K562 (cell line): ENCODE results near the gene GALNT12. TPM values are rescaled to one million over a fixed set of nuclear protein-coding genes. Genes with fewer than 3 reads are reported as not detected.

Source experiments
- ATF6 ChIP-seq: sonication (generic); formaldehyde crosslinking; IDR thresholded peaks from 2 replicates; pipeline ENCODE4 v1.4.0; 2020; ENCODE audit warnings: mild to moderate bottlenecking, missing genetic modification reagents
- CREBBP ChIP-seq: IDR thresholded peaks from one replicate; pipeline ENCODE4 v1.6.1; 2012; ENCODE audit warnings: low read depth, mild to moderate bottlenecking, control low read depth, inconsistent platforms, low read length
- DLX4 ChIP-seq: fragments of 250-450 bp; sonication (Bioruptor Pico); IDR thresholded peaks from 2 replicates; pipeline ENCODE4 v1.6.1; 2021; ENCODE audit warnings: mild to moderate bottlenecking
- E2F6 ChIP-seq, 2 experiments: IDR thresholded peaks; 2 replicates each; pipeline ENCODE4 v1.6.1; 2011; ENCODE audit warnings: borderline replicate concordance in 1 of 2, control low read depth in 1 of 2, low read depth in 1 of 2, low read length in 1 of 2, mild to moderate bottlenecking in 1 of 2, mixed read lengths in 1 of 2, moderate library complexity in 1 of 2; ENCODE audit not compliant: insufficient read depth in 1 of 2, insufficient read length in 1 of 2, poor library complexity in 1 of 2, severe bottlenecking in 1 of 2; ENCODE audit errors: extremely low read depth in 1 of 2
- ELF1 ChIP-seq: fragments of 200-800 bp; sonication (Bioruptor generic); IDR thresholded peaks from 2 replicates; pipeline ENCODE4 v1.6.1; 2016; ENCODE audit warnings: missing genetic modification characterization, missing compliant biosample characterization
- FOXJ2 ChIP-seq: fragments of 200-800 bp; sonication (Bioruptor generic); IDR thresholded peaks from 2 replicates; pipeline ENCODE4 v1.6.1; 2016; ENCODE audit warnings: missing genetic modification characterization, missing compliant biosample characterization
- FOXK1 ChIP-seq: sonication (generic); formaldehyde crosslinking; IDR thresholded peaks from 2 replicates; pipeline ENCODE4 v1.8.0; 2022; ENCODE audit warnings: missing genetic modification reagents, mild to moderate bottlenecking, borderline replicate concordance
- GATAD2A ChIP-seq: fragments of 450-650 bp; IDR thresholded peaks from 2 replicates; pipeline ENCODE4 v1.6.1; 2017
- MAZ ChIP-seq, 2 experiments: fragments of 450-650 bp in 1 of 2; sonication (generic) in 1 of 2; formaldehyde crosslinking; IDR thresholded peaks in 1 of 2; conservative IDR thresholded peaks in 1 of 2; 2 replicates each; pipeline versions ENCODE4 v1.4.0 to v1.5.0; 2020; ENCODE audit warnings: mild to moderate bottlenecking in 1 of 2, missing genetic modification reagents in 1 of 2
- MEIS2 ChIP-seq: fragments of 450-650 bp; IDR thresholded peaks from 2 replicates; pipeline ENCODE4 v1.6.1; 2014; ENCODE audit warnings: mild to moderate bottlenecking; ENCODE audit not compliant: partially characterized antibody
- PHF8 ChIP-seq: fragments of 200-600 bp; sonication (generic); IDR thresholded peaks from 2 replicates; pipeline ENCODE4 v1.6.1; 2012; ENCODE audit warnings: mixed run types, mild to moderate bottlenecking, inconsistent platforms, low read length, moderate library complexity, borderline replicate concordance
- PRDM10 ChIP-seq: fragments of 450-650 bp; IDR thresholded peaks from 2 replicates; pipeline ENCODE4 v1.6.1; 2018; ENCODE audit not compliant: partially characterized antibody
- SRSF7 ChIP-seq: fragments of 200-400 bp; formaldehyde crosslinking; optimal IDR thresholded peaks from 2 replicates; pipeline ENCODE3; 2017; ENCODE audit warnings: mild to moderate bottlenecking, low read depth, low read length
- ZNF212 ChIP-seq: fragments of 450-650 bp; formaldehyde crosslinking; IDR thresholded peaks from 2 replicates; pipeline ENCODE4 v1.4.0; 2020; ENCODE audit warnings: mild to moderate bottlenecking
- ZNF507 ChIP-seq: conservative IDR thresholded peaks from 2 replicates; pipeline ENCODE4 v1.6.1; 2017; ENCODE audit warnings: missing genetic modification characterization, missing compliant biosample characterization
- ZNF79 ChIP-seq: fragments of 250-450 bp; sonication (Bioruptor Pico); IDR thresholded peaks from 2 replicates; pipeline ENCODE4 v1.4.0; 2020; ENCODE audit warnings: low read depth, mild to moderate bottlenecking, moderate library complexity
- polyA plus RNA-seq, 8 experiments: library from polyadenylated mRNA; depleted of rRNA in 4 of 8; stranded (reverse) in 5 of 8; unstranded in 3 of 8; fragments of >200 nt; fragmentation: Nextera tagmentation in 2 of 8; fragmentation: Illumina TruSeq in 1 of 8; extraction: Ambion mirVana in 2 of 8; extraction: Trizol in 1 of 8; gene quantifications; 2 replicates each; pipeline versions ENCODE4 v1.2.1 to v1.2.3, GENCODE V29; 2011 to 2014; ENCODE audit warnings: inconsistent platforms in 1 of 8, missing spikeins in 1 of 8
- total RNA-seq, 7 experiments: library from RNA; depleted of rRNA in 6 of 7; stranded (reverse); fragments of >200 nt in 6 of 7; fragmentation: Illumina TruSeq in 2 of 7; extraction: Trizol in 2 of 7; gene quantifications; 2 replicates each; pipeline versions ENCODE4 v1.2.1 to v1.2.3, GENCODE V29; 2011 to 2021; ENCODE audit warnings: low replicate concordance in 1 of 7
- TF ChIP-seq, protein P1 (sequence below): fragments of 450-650 bp; IDR thresholded peaks from 2 replicates; pipeline ENCODE4 v1.6.1; 2016; ENCODE audit warnings: mild to moderate bottlenecking

GALNT12 gene
- total and polyA plus RNA-seq, 9 of the 15 experiments (the other 6 are each of a cell fraction or from before 2014, with no cell fraction given), result 29.7 to 82.9 (median 44.2) TPM

DNA sequence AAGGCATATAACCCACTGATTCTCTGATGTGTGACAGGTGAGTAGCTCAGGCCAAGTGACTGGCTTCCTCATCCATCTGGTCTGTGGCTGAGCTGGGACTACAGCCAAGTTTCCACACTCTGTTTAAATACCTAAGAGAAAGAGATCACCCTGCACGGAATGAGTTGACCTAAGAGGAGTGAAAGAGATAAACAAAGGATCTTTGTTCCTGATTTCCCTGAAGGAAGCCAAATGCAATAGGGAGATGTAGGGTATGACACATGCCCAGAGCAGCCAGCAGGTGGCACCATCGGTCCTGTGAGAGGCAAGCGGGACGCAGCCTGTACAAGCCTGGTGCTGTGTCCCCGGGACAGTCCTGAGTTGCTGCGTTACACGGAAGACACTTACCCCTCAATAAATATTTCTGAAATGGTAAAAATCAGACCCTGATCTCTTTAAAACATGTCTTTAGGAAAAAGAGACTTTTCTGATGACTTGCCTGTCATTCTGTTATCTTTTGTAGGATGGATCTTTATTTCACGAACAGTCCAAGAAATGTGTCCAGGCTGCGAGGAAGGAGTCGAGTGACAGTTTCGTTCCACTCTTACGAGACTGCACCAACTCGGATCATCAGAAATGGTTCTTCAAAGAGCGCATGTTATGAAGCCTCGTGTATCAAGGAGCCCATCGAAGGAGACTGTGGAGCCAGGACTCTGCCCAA, 41.1 kb downstream of the GALNT12 start (continued):
- TF ChIP-seq DLX4 (CRISPR knock-in tag) (no peak), PHF8 (no peak), FOXJ2 (tag) (peak; percentile 67; the same call in 1 of the 2 replicates), E2F6 (IDR thresholded peaks at IDR 0.05; ENCODE audit: borderline replicate concordance in 1 of 2, extremely low read depth in 1 of 2, insufficient read depth in 1 of 2, insufficient read length in 1 of 2, low read depth in 1 of 2, low read length in 1 of 2, poor library complexity in 1 of 2, severe bottlenecking in 1 of 2) (peak in 1 of 2 experiments; percentile 46), ELF1 (tag) (peak; percentile 65), MAZ (CRISPR knock-in tag; conservative IDR thresholded peaks at IDR 0.05 in 1 of 2, IDR thresholded peaks at IDR 0.05 in 1 of 2) (peak; percentile 29 to 40; a peak in 1 of 4 replicates), FOXK1 (peak; percentile 20; the same call in 1 of the 2 replicates), CREBBP (no peak), ZNF212 (CRISPR knock-in tag) (no peak), MEIS2 (peak; percentile 31), GATAD2A (no peak), ZNF507 (tag) (no peak), ZNF79 (CRISPR knock-in tag) (no peak), PRDM10 (peak; percentile 58), SRSF7 (no peak), ATF6 (no peak)
- TF ChIP-seq, protein P1, sequence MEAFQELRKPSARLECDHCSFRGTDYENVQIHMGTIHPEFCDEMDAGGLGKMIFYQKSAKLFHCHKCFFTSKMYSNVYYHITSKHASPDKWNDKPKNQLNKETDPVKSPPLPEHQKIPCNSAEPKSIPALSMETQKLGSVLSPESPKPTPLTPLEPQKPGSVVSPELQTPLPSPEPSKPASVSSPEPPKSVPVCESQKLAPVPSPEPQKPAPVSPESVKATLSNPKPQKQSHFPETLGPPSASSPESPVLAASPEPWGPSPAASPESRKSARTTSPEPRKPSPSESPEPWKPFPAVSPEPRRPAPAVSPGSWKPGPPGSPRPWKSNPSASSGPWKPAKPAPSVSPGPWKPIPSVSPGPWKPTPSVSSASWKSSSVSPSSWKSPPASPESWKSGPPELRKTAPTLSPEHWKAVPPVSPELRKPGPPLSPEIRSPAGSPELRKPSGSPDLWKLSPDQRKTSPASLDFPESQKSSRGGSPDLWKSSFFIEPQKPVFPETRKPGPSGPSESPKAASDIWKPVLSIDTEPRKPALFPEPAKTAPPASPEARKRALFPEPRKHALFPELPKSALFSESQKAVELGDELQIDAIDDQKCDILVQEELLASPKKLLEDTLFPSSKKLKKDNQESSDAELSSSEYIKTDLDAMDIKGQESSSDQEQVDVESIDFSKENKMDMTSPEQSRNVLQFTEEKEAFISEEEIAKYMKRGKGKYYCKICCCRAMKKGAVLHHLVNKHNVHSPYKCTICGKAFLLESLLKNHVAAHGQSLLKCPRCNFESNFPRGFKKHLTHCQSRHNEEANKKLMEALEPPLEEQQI, result no peak
